IPS-20b (cell line): ENCODE data around the gene ACSBG1.

Source experiments
- H3K27ac ChIP-seq: one replicate; pipeline ENCODE4 v1.5.1; 2013; ENCODE audit warnings: low read length
- H3K27me3 ChIP-seq: 2 replicates; pipeline ENCODE4 v1.6.1; 2013; ENCODE audit warnings: mild to moderate bottlenecking, low read length, inconsistent platforms; ENCODE audit not compliant: insufficient read depth
- H3K36me3 ChIP-seq: 2 replicates; pipeline ENCODE4 v1.6.1; 2013; ENCODE audit warnings: low read depth, mild to moderate bottlenecking, inconsistent platforms, low read length, moderate library complexity; ENCODE audit not compliant: insufficient read depth
- H3K4me1 ChIP-seq: 2 replicates; pipeline ENCODE4 v1.6.1; 2013; ENCODE audit warnings: mild to moderate bottlenecking, control low read depth, inconsistent platforms, low read length, moderate library complexity; ENCODE audit not compliant: insufficient read depth
- H3K4me3 ChIP-seq: 2 replicates; pipeline ENCODE4 v1.5.1; 2013; ENCODE audit warnings: mild to moderate bottlenecking, low read length, inconsistent platforms
- H3K9ac ChIP-seq: 2 replicates; pipeline ENCODE4 v1.6.1; 2013; ENCODE audit warnings: low read depth, mild to moderate bottlenecking, inconsistent platforms, low read length, moderate library complexity
- H3K9me3 ChIP-seq: 2 replicates; pipeline ENCODE4 v1.6.1; 2013; ENCODE audit warnings: mild to moderate bottlenecking, low read depth, low read length, inconsistent platforms; ENCODE audit not compliant: insufficient read depth

ACSBG1 gene

GRCh38 chr15:78265137-78265460 is 30.7 kb upstream of the ACSBG1 start:
- Histone ChIP-seq H3K4me3 (peak overlapping the region; percentile 51; the same call in 1 of the 2 replicates), H3K9ac (peak overlapping the region; percentile 23; the same call in 1 of the 2 replicates)

GRCh38 chr15:78264304-78265136 is 30.2 kb upstream of the ACSBG1 start, which contains the start of gene DNAJA4:
Gene DNAJA4, plus strand, starts transcription at chr15:78264562. Its CDS starts 202 bp downstream, at chr15:78264764.
- H3K9me3 ChIP-seq = no peaks in the 10 kb centered on the region
- no peaks in the 10 kb centered on the region for H3K36me3 ChIP-seq
- H3K9ac ChIP-seq = peak within 1 kb of the TSS; percentile 23; the same call in 1 of the 2 replicates
- H3K27me3 ChIP-seq = peaks cover 23% of the 10 kb centered on the region
- H3K4me3 ChIP-seq = peak within 1 kb of the TSS; percentile 51; the same call in 1 of the 2 replicates
- H3K27ac ChIP-seq = no peak within 1 kb of the TSS
- no peaks in the 10 kb centered on the region for H3K4me1 ChIP-seq

More at GRCh38 chr15:78265137-78265460, 30.7 kb upstream of the ACSBG1 start:
- H3K9me3 ChIP-seq = no peaks in the 10 kb centered on the region
- no peaks in the 10 kb centered on the region for H3K4me1 ChIP-seq
- H3K27ac ChIP-seq = no peak overlapping the region
- no peaks in the 10 kb centered on the region for H3K36me3 ChIP-seq
- peaks cover 23% of the 10 kb centered on the region for H3K27me3 ChIP-seq

- Histone ChIP-seq H3K9me3 (no peaks in the 10 kb centered on the region), H3K9ac (no peak overlapping the region), H3K36me3 (no peaks in the 10 kb centered on the region), H3K4me3 (no peak overlapping the region; the same call in 1 of the 2 replicates), H3K27me3 (peaks cover 23% of the 10 kb centered on the region), H3K4me1 (no peaks in the 10 kb centered on the region), H3K27ac (no peak overlapping the region)
Measured at GRCh38 chr15:78263907-78264303, 29.5 kb upstream of the ACSBG1 start.

- H3K27ac ChIP-seq = no peak overlapping the region
- H3K27me3 ChIP-seq = peaks cover 23% of the 10 kb centered on the region
- no peaks in the 10 kb centered on the region for H3K4me1 ChIP-seq
- no peaks in the 10 kb centered on the region for H3K36me3 ChIP-seq
- H3K4me3 ChIP-seq = no peak overlapping the region
- H3K9me3 ChIP-seq = no peaks in the 10 kb centered on the region
- H3K9ac ChIP-seq = no peak overlapping the region
Measured at GRCh38 chr15:78263351-78263781, 29.0 kb upstream of the ACSBG1 start.

- H3K27me3 ChIP-seq = peaks cover 23% of the 10 kb centered on the region
- H3K36me3 ChIP-seq = no peaks in the 10 kb centered on the region
- H3K4me3 ChIP-seq = no peak overlapping the region
- no peaks in the 10 kb centered on the region for H3K4me1 ChIP-seq
- no peaks in the 10 kb centered on the region for H3K9me3 ChIP-seq
- no peak overlapping the region for H3K9ac ChIP-seq
- H3K27ac ChIP-seq = no peak overlapping the region
Measured at GRCh38 chr15:78261062-78261461, 26.7 kb upstream of the ACSBG1 start.

GRCh38 chr15:78260489-78260888 is 26.1 kb upstream of the ACSBG1 start:
- peaks cover 21% of the 10 kb centered on the region for H3K27me3 ChIP-seq
- H3K9ac ChIP-seq = no peak overlapping the region
- H3K9me3 ChIP-seq = no peaks in the 10 kb centered on the region
- no peaks in the 10 kb centered on the region for H3K4me1 ChIP-seq
- no peak overlapping the region for H3K27ac ChIP-seq
- H3K4me3 ChIP-seq = no peak overlapping the region
- H3K36me3 ChIP-seq = no peaks in the 10 kb centered on the region

- Histone ChIP-seq H3K27ac (no peak overlapping the region), H3K9me3 (no peaks in the 10 kb centered on the region), H3K36me3 (no peaks in the 10 kb centered on the region), H3K27me3 (peaks cover 12% of the 10 kb centered on the region), H3K9ac (no peak overlapping the region), H3K4me1 (no peaks in the 10 kb centered on the region), H3K4me3 (no peak overlapping the region)
Measured at GRCh38 chr15:78259232-78259631, 24.9 kb upstream of the ACSBG1 start.

GRCh38 chr15:78257681-78258080 is 23.3 kb upstream of the ACSBG1 start:
- H3K27me3 ChIP-seq = no peaks in the 10 kb centered on the region
- H3K36me3 ChIP-seq = no peaks in the 10 kb centered on the region
- H3K27ac ChIP-seq = no peak overlapping the region

GRCh38 chr15:78256044-78256437 is 21.7 kb upstream of the ACSBG1 start:
- no peak overlapping the region for H3K9ac ChIP-seq
- H3K4me1 ChIP-seq = no peaks in the 10 kb centered on the region
- H3K4me3 ChIP-seq = no peak overlapping the region
- no peaks in the 10 kb centered on the region for H3K36me3 ChIP-seq
- no peaks in the 10 kb centered on the region for H3K9me3 ChIP-seq
- H3K27ac ChIP-seq = no peak overlapping the region
- no peaks in the 10 kb centered on the region for H3K27me3 ChIP-seq

More at GRCh38 chr15:78257681-78258080, 23.3 kb upstream of the ACSBG1 start:
- H3K4me1 ChIP-seq = no peaks in the 10 kb centered on the region
- no peak overlapping the region for H3K4me3 ChIP-seq
- no peak overlapping the region for H3K9ac ChIP-seq
- H3K9me3 ChIP-seq = no peaks in the 10 kb centered on the region

- H3K9me3 ChIP-seq = no peaks in the 10 kb centered on the region
- H3K36me3 ChIP-seq = no peaks in the 10 kb centered on the region
- no peak overlapping the region for H3K4me3 ChIP-seq
- H3K27me3 ChIP-seq = no peaks in the 10 kb centered on the region
- H3K9ac ChIP-seq = no peak overlapping the region
- H3K4me1 ChIP-seq = no peaks in the 10 kb centered on the region
- H3K27ac ChIP-seq = no peak overlapping the region
Measured at GRCh38 chr15:78255421-78256043, 21.2 kb upstream of the ACSBG1 start.

- Histone ChIP-seq H3K27ac (no peak overlapping the region), H3K27me3 (no peaks in the 10 kb centered on the region), H3K9ac (no peak overlapping the region), H3K9me3 (no peaks in the 10 kb centered on the region), H3K36me3 (no peaks in the 10 kb centered on the region), H3K4me3 (no peak overlapping the region), H3K4me1 (no peaks in the 10 kb centered on the region)
Measured at GRCh38 chr15:78251136-78251535, 16.8 kb upstream of the ACSBG1 start.

GRCh38 chr15:78249131-78249530 is 14.8 kb upstream of the ACSBG1 start:
- Histone ChIP-seq H3K27ac (no peak overlapping the region), H3K4me1 (no peaks in the 10 kb centered on the region), H3K4me3 (no peak overlapping the region), H3K9ac (no peak overlapping the region), H3K27me3 (no peaks in the 10 kb centered on the region), H3K36me3 (no peaks in the 10 kb centered on the region), H3K9me3 (no peaks in the 10 kb centered on the region)
